HG02642 (cell line): ENCODE data around the gene NLGN2.

Experiments
- ATAC-seq: cut with Tn5 transposase; IDR thresholded peaks from one replicate; pipeline ENCODE4 v1.9.1; 2021; ENCODE audit warnings: mild to moderate bottlenecking; ENCODE audit not compliant: unreplicated experiment, poor library complexity

NLGN2 gene

DNA sequence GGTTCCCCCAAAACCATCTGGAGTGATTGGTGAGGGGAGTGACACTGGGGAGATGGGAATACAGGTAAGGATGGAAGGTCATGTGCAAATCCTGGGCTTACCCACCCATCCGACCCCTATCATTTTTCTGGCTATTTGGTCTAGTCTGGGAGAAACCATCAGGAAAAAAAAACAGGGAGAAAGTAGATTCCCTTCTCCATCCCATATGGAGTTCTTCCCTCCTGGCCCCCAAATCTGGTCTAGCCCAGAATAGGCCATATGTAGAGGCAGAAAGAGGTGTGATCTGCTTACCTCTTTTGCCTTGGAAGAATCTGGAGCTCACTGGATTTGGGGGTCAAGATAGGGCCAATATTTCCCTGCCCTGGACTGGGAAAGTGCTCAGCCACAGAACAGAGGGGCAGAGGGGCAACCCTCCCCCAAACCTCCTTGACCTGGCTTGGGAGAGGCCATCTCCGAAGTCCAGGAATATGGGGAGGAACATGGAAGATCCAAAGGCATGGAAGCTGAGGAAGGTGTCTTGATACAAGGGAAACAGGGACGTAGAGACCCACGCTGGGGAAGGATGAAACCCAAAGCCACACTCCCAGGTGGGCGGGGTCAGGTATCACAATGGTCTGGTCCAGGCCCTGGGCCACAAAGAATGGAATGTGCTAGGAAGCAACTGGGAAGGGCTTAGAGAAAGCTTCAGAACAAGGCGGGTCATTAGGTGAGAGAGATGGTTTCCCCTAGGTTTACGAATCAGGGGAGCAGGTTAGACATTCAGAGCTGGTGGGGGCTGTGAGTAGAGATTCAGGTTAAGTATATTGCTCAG is 53.4 kb downstream of the NLGN2 start:
- no peak for ATAC-seq

DNA sequence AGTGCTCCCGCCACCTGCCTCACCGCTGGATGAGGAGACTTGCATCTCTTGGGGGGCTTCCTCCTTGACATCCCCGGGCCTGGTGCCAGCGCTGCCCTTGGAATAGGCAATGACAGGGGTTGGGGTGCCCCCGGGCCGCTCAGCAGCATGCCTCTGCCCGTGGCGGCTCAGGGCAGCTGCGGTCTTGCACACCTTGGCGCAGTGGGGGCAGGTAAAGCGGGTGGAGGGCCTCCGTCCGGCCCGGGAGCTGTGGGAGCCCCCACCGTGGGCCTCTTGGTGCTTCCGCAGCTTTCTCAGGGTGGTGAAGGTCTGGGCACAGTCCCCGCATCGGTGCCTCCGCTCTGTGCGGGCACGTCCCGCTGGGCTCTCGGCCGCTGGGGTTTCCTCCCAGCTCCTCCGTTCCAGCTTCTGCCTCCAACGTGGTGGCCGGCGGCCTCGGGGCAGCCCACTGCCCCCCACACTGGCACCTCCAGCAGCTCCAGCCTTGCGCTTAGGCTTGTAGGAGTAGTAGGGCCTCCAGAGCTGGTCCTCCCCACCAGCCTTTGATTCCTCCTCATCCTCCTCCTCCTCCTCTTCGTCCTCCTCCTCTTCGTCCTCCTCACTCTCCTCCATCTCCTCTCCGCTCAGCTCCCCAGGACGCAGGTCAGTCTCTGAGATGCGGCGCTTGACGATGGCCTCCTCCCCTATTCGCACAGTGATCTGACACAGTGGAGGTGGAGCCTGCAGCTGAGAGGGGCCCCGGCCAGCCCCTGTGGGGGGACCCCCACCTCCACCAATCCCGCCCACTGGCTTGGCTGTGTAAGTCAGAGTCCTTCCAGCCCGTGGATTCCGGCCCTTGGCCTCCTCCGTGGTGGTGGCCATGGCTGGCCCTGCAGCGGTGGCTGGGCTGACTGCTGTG is 55.1 kb downstream of the NLGN2 start:
- no peak for ATAC-seq

DNA sequence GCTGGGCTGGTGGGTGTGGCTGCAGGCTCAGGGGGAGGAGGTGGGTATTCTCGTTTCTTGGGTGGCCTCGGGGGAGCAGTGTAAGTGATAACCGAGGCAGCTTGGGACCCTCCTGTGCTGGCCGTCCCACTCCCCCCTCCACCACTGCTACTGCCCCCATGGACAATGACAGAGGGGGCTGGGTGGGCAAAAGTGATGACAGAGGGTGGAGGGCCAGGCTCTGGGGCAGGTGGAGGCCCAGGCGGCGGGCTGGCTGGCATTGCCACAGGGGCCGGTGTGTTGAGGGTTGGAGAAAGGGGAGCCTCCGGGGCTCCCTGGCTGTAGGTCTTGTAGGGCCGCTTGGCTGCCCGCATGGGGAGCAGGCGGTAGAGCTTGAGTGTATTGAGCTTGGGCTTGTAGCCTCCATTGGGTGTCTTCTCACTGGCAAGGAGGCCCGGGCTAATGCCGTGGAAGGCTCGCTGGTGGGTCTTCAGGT is 55.8 kb downstream of the NLGN2 start:
- no peak for ATAC-seq

DNA sequence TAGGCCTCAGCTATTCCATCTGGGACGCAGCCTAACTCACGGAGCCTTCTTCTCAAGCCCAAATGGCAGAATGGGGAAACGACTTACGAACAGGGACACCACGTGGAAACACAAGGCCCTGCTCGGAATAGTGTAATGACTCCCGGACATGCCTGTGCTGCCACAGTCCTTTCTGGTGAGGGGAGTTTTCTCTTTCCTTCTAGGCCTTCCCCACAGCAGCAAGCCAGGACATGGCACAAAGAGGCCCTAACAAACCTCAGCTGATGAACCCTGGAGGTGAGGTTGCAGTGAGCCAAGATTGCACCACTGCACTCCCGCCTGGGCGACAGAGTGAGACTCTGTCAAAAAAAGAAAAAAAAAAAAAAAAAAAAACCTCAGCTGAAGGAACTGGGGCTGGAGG is 56.4 kb downstream of the NLGN2 start:
- ATAC-seq: no peak

DNA sequence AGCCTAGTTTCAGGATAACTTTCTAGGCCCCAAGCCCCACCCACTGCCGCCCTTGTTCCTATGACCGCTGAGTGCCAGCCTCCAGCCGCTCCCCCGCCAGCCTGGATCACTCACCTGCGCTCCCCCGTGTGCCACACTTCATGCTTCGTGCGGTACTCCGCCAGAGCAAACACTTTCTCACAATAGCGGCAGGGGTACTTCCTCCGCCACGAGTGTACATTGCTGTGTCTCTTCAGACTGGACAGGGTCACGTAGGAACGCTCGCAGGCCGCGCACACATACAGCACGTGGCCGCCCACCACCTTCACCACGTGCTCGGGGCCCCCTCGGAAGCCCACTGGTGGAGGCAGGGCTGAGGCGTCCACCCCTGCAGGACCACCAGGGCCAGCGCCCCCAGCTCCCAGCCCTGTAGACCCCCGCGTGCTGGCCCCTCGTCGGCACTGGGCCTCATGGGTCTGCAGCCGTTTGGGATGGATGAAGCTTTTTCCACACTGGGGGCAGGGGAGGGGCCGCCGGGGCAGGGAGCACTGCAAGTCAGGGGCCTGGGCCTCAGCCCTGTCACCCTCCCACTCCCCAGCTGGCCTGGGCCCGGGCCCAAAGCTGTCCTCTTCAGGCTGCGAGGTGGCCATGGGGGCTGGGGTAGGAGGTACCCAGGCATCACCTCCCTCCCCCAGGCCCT is 58.1 kb downstream of the NLGN2 start:
- ATAC-seq: no peak

DNA sequence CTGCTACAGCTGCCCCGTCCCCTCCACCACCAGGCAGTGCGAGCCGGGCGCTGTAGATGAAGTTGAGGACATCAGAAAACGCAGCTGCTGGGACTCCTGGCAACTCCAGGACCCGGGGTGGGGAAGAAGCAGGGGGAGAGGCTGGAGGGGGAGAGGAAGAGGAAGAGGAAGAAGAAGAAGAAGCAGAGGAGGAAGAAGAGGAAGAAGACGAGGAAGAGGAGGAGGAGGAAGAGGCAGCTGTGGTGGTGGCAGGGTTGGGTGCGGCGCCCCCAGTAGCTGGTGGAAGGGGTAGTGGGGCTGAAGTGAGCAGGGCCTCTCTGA is 58.6 kb downstream of the NLGN2 start:
- ATAC-seq: no peak

DNA sequence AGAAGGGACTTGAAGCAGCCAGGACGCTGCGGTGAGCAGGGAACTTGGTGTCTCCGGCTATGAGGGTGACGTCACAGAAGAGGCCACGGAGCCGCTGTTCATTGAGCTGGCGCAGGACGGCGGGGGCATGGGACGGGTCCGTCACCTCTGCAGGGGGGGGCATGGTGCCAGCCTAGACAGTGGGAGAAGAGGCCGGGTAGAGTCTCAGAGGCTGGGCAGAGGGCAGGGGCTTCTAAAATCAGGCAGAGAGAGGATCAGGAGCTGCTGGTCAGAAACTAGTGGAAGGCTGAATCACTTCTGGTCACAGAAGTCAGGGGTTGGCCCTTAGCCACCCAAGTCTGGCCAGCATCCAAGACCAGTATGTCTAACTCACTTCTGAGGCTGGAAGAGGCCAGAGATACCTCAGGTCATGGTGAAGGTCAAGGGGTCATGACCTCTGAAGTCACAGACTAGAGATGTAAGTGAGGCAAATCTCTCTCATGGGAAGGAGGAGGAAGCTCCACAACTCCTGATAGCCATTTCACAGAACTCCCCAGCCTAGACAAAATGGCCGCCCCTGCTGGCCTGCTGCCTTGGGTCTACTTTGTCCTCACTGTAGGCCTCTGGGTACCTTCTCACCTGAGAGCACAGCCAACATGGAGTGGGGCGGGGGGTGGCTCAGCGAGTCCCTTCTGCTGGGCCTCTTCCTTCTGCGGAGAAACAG is 59.1 kb downstream of the NLGN2 start:
- no peak for ATAC-seq

DNA sequence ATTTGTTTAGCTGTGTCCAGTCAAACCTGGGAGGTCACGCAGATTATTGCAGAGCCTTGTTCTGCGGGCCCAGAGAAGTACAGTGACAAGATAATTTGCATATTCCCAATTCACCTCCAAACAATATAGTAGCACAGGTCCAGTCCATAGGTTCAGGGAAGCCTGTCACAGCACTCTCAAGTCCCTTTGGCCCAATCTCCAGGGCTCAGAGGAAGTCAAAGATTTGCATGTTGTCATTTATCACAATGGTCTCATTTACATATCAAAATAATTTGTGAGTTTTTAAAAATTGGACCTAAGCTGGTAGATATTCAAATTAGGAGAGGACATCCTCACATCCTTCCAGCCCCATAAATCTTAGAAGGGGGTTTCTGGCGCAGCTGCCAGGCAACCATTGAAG is 59.9 kb downstream of the NLGN2 start:
- no peak for ATAC-seq

DNA sequence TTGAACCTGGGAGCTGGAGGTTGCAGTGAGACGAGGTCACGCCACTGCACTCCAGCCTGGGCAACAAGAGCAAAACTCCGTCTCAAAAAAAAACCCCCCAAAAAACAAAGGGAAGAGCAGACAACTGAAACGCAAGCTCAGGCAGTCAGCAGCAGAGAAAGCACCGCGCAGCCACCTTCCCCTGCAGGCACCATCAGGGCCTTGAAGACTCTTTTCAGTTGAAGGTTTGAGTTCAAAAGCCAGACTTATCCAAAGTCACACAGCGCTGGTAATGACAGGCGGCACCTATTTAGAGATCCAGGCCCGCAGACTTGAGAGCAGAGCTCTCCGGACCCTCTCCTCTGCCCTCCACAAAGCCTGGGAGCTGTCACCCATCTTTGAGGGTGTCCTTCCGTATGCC is 60.6 kb downstream of the NLGN2 start:
- no peak for ATAC-seq

DNA sequence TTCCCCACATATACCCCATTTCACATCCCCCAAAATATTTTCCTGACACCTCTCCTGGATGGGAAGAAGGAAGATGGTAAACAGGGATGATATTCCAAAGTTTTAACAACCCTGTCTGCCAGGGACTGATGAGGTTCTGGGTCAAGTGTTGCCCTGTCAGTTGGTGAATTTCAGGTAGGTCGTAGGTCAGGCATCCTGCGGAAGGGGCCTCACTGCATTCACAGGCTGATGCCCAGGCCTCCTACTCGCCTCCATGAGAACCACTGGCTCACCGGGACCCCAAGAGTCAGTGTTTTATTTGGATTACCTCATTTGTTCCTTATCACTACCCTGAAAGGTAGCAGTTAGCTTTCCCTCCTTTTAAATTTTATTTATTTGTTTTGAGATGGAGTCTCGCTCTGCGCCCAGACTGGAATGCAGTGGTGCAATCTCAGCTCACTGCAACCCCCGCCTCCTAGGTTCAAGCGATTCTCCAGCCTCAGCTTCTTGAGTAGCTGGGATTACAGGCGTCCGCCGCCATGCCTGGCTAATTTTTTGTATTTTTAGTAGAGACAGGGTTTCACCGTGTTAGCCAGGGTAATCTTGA is 61.3 kb downstream of the NLGN2 start:
- no peak for ATAC-seq
